ENCODE results near the gene HJURP. TPM values are rescaled to one million over a fixed set of nuclear protein-coding genes. Genes with fewer than 3 reads are reported as not detected.
"Not testable (repeated sequence)": the region's sequence is repeated elsewhere in the genome, so short reads cannot be mapped to it uniquely, and the experiment has no call there.

HJURP gene
- total and polyA plus RNA-seq, 7 donors: 0.28 to 9.0 (median 1.5) TPM

- Histone ChIP-seq H3K9me3 (peaks cover 0 to 6% (median 5%) of the 10 kb centered on the region in 4 donors), H3K27ac (no peak overlapping the region), H3K27me3 (no peaks in the 10 kb centered on the region), H3K36me3 (no peaks in the 10 kb centered on the region), H3K4me1 (no peaks in the 10 kb centered on the region), H3K4me3 (no peak overlapping the region)
- DNase-seq: no peak
- intact Hi-C loops (cut with DNase I): no loop called here
- TF ChIP-seq CTCF (IDR thresholded peaks at IDR 0.05) (no peak), POLR2A (IDR thresholded peaks at IDR 0.05) (no peak), POLR2AphosphoS5 (IDR thresholded peaks at IDR 0.05) (no peak), EP300 (IDR thresholded peaks at IDR 0.05) (no peak)
Measured at GRCh38 chr2:233882353-233882752, 28.0 kb upstream of the HJURP start.

- H3K4me1 ChIP-seq; H3K36me3 ChIP-seq; H3K9me3 ChIP-seq; DNase-seq; intact Hi-C loops (cut with DNase I); H3K27me3 ChIP-seq; H3K27ac ChIP-seq; H3K4me3 ChIP-seq: not testable (repeated sequence)
- WGBS, 2 donors: 13 to 26% methylated on average over 2 of the region's 2 CpGs
Measured at GRCh38 chr2:233872125-233872524, 17.8 kb upstream of the HJURP start.

GRCh38 chr2:233871432-233871831 is 17.1 kb upstream of the HJURP start:
- H3K4me3 ChIP-seq: no peak overlapping the region
- WGBS, 2 donors: 62% methylated on average over 4 of the region's 4 CpGs
- H3K27me3 ChIP-seq: no peaks in the 10 kb centered on the region
- H3K27ac ChIP-seq: no peak overlapping the region
- H3K4me1 ChIP-seq: no peaks in the 10 kb centered on the region
- peaks cover 0 to 4% (median 0%) of the 10 kb centered on the region in 4 donors for H3K9me3 ChIP-seq
- TF ChIP-seq POLR2AphosphoS5 (IDR thresholded peaks at IDR 0.05) (no peak), CTCF (IDR thresholded peaks at IDR 0.05) (no peak), EP300 (IDR thresholded peaks at IDR 0.05) (no peak), POLR2A (IDR thresholded peaks at IDR 0.05) (no peak)
- no peaks in the 10 kb centered on the region for H3K36me3 ChIP-seq
- intact Hi-C loops (cut with DNase I): no loop called here
- DNase-seq: no peak

- no peak for TF ChIP-seq CTCF (IDR thresholded peaks at IDR 0.05)
- Histone ChIP-seq H3K36me3 (no peaks in the 10 kb centered on the region), H3K4me3 (peak within 1 kb of the TSS; percentile 41 to 54 (median 48)), H3K27me3 (no peaks in the 10 kb centered on the region), H3K9me3 (no peaks in the 10 kb centered on the region), H3K27ac (peak within 1 kb of the TSS; percentile 15 to 61 (median 53)), H3K4me1 (no peaks in the 10 kb centered on the region)
- intact Hi-C loops (cut with DNase I): no loop called here
- 7 to 9% methylated on average over 50 of the region's 50 CpGs for WGBS, 2 donors
- DNase-seq: no peak
Measured at GRCh38 chr2:233867993-233868532, 13.7 kb upstream of the HJURP start, which contains the start of gene MSL3B. Gene MSL3B, minus strand, starts transcription at chr2:233868386.

GRCh38 chr2:233866479-233866878 is 12.1 kb upstream of the HJURP start:
- DNase-seq: no peak
- intact Hi-C loops (cut with DNase I): no loop called here
- WGBS, 2 donors: 93 to 99% methylated on average over 11 of the region's 11 CpGs

More at GRCh38 chr2:233866479-233866878, 12.1 kb upstream of the HJURP start:
- Histone ChIP-seq H3K4me3 (no peak overlapping the region), H3K36me3 (no peaks in the 10 kb centered on the region), H3K4me1 (no peaks in the 10 kb centered on the region), H3K9me3 (no peaks in the 10 kb centered on the region), H3K27ac (no peak overlapping the region), H3K27me3 (no peaks in the 10 kb centered on the region)
- TF ChIP-seq EP300 (IDR thresholded peaks at IDR 0.05) (no peak), POLR2AphosphoS5 (IDR thresholded peaks at IDR 0.05) (no peak), POLR2A (IDR thresholded peaks at IDR 0.05) (no peak), CTCF (IDR thresholded peaks at IDR 0.05) (no peak)

Measured in sigmoid colon (tissue), 7 donors.